GM18858 (cell line): ENCODE results near the gene OLFM1.

Experiments used
- ATAC-seq: cut with Tn5 transposase; IDR thresholded peaks from one replicate; pipeline ENCODE4 v1.9.1; 2021; ENCODE audit not compliant: unreplicated experiment

The OLFM1 gene

DNA sequence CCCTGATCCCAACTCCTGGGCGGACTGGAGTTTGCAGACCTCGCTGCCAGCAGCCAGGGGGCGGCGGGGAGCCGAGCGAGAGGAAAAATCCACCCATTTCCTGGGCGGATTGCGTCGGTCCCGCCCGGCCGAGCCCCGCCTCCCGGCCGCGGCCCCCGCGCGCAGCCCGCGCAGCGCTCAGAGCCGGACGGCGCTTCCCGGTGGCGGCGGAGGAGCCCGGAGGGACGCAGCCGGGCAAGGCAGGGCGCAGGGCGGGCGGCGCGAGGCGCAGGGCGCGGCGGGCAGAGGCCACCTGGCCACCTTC, at the start of gene OLFM1:
TSS of gene OLFM1 (plus strand) at position 180 of the 304 bp plus-strand sequence. CDS start 322 bp downstream, outside the sequence.
- no peak for ATAC-seq

DNA sequence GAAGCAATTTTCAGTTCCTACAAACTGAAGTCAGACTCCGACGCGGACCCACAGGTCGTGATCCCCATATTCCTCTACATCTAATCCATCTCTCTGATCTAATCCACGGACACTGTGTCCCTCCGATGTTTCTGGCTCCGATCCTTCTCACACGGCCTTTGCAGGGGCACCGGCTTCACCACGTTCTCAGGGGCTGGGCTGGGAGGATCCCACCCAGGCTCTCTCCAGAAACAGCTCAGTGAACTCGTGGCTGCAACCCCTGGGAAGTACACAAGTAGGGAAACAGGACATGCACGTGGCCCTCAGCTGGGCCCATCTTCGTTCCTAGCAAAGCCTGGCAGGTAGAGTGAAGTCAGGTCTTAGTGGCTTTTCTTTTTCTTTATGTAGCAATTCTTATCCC, 49.1 kb upstream of the OLFM1 start:
- no peak for ATAC-seq

- no peak for ATAC-seq
Observed at GRCh38 chr9:135038826-135039225, 48.6 kb upstream of the OLFM1 start.

- ATAC-seq: no peak
Observed at GRCh38 chr9:135039266-135039870, 48.1 kb upstream of the OLFM1 start.

- ATAC-seq: no peak
Observed at GRCh38 chr9:135039916-135040645, 47.4 kb upstream of the OLFM1 start.

GRCh38 chr9:135040892-135041291, 46.6 kb upstream of the OLFM1 start:
- no peak for ATAC-seq

DNA sequence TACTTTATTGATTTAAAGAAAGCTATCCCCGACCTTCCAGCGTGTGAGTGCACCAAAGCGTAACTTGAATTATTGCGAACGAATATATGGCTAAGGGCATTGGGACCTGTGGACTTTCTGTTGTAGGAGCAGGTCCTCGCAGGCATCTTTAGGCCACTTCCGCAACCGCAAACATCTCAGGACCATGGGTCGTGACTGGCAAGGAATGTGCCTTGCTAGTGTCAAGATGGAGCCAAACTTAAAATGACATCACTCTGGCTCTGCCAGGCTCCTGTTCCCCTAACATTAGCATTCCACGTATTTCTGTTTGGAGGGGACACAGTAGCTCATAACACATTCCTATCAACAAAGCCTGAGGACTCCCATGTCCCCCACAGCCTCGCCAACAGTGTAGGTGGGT, 44.1 kb upstream of the OLFM1 start:
- ATAC-seq: no peak

- ATAC-seq: no peak
Observed at GRCh38 chr9:135045264-135045927, 42.1 kb upstream of the OLFM1 start.

DNA sequence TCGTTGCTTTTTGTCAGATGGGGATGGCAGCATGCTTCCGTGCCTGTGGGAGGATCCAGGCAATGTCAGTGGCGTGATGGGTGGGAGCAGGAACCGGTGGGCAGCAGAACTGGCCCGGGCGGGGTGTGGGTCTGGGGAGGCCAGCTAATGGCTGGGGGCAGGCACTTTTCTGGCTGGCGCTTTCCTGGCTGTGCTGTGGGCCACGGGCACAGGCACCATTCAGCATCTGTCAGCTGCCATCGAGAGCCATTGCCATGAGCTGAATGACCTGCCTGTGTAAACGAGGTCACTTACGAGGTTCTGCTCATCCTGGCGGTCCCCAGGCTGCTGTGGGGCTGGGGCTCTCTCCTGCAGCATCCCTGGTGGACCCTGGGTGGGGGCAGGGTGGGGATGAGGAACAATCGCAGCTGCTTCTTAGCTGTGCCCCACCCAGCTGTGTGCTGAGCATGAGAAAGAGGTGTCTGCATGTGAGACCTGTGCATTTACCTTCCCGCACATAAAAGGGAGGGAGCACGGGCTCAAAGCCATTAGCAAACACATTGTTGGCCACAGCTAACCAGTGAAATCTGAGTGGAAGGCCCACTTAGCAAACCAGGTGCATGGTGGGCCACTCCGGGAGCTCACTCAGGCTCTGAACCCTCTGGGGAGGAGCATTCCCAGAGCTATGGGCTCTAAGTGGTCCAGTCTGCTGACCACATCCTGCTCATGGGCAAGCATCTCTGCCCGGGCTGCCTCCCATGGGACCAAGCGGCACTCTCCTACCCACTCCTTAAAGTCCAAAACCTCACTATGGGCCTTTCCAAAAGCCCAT, 41.3 kb upstream of the OLFM1 start:
- ATAC-seq: no peak

DNA sequence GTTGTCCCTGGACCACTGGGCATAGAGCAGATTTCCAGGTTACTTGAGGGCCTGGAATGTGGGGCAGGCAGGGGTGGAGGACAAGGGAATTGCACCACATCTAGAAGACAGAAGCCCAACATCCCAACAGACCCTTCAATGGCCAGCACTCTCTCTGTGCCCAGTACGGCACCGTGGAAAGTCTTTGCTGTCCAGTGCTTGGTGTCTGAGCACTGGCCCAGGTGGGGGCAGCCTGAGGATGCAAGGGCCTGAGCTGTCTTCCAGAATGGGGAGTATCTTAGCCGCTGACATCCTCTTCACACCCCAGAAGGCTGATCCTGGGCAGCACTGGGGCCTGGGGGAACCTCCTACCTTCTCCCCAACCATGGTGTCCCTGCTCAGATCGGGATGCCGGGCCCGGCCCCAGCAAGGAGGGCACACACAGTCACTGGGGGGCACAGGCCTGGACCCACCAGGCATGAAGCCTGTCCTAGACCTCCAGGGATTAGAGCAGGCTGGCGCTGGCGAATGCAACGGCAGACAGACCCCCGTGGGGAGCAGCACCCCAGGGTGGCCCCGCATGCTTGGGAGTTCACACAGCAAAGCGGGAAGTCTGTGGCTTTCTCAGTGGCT, 40.6 kb upstream of the OLFM1 start:
- ATAC-seq: no peak

- no peak for ATAC-seq
Observed at GRCh38 chr9:135047521-135047920, 39.9 kb upstream of the OLFM1 start.

DNA sequence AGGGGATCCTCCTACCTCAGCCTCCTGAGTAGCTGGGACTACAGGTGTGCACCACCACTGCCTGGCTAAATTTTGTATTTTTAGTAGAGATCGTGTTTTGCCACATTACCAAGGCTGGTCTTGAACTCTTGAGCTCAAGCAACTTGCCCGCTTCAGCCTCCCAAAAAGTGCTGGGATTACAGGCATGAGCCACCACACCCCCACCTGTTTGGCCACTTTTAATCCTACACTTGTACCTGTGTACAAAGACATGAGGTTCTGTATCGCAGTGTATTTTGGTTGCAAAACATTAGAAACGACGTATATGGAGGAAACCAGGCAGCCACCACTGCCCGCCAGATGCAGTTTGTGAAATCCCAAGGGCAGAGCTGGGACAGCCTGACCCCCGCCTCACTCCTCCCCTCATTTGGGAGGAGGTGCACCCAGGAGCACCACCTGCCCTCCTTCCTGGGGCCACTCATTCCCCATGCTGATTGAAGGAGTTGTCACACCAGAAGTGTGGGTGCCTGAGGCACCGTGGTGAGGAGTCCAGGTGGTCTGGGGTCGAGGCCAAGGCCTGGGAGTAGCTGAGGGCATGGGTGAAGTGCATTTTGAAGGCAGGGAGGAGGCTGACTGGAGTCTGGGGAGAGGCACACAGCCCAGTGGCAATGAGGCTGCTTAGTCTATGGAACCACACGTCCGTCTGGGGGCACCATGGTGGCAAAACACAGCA, 39.3 kb upstream of the OLFM1 start:
- ATAC-seq: no peak

DNA sequence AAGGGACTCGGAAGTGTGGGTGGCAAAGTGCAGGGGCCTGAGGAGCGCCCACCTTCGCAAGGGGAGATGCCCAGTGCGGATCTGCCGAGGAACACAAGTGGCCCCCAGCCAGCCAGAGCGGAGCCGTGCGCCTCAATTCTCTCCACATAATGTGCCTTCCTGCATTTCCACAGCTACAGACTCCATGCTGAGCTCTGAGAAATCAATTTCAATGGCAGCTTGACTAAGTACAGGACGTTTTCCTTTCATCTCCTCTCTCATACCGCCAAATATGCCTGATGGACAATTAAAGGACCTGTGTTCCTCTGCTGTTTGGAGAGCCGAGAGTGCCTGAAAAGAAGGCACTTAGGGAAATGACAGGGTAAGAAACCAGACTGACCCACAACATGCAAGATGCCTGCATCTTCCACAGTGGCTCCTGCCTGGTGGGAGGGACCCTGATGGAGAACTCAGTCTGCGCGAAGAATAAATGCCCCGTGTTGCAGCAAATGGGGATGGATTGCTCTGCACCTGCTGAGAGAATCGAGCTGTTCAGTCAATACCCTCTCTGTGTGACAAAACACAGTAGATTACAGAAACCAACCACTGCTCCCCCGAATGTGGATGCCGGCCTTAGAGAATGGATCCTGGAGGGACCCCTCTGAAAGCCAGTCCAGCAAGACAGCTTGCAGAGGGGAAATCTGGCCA, 38.6 kb upstream of the OLFM1 start:
- ATAC-seq: no peak

DNA sequence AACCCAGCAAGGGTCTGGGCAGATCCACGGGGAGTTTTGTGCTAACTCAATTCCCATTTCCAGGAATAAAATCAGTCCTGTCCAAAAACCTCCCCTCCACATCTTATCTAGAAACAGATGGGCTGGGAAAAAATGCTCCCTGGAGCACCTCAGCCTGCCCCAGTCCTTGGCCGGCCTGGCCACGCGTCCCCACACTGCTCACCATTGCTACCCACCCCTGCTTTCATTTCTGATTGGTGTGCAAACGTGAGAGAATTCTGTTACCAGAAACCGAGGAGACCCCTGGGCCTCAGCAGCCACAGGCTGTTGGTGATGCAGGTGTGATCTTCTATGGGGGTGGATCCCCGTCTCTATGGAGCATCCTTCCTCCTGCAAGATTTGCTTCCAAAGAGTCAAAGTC, 38.0 kb upstream of the OLFM1 start:
- ATAC-seq: no peak

DNA sequence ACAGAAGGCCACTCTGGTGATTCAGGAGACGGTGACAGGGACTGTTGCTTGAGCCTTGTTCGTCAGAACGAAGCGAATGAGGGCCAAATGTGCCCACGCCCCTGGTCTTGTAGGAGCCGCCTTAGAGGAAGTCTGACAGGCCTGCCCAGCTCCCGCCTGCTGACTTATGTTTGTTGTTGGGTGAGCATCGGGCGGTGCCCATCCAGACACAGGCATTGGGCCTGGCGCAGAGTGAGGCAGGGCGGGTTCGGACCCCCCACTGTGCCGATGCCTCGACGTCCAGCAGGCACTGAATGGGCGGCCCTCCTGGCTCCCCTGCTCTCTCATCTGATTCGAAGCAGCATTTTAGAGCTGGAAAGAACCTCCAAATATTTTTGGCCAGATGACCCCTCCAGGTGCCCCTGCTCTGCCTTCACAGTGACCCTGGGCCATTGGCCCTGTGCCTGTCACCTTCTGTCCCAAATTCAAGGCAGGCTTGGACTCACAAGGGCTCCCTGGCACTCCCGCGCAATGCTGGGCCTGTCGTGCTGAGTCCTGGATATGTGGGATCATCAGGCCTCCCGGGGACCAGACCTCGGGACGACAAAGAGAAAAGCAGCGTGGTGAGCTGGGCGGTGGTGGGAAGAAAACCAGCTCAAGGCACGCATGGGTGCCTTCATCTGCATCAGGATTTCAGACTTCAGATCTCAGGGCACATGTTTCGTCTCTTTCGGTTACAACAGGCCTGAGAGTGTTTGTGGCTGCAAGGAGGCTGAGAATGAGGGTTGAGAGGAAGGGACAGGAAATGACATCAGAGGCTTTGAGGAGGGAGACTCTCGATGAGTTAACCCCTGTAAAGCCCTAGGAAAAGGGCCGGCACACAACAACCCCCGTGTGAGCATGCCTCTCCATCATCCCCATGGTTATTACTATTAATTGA, 37.1 kb upstream of the OLFM1 start:
- no peak for ATAC-seq

DNA sequence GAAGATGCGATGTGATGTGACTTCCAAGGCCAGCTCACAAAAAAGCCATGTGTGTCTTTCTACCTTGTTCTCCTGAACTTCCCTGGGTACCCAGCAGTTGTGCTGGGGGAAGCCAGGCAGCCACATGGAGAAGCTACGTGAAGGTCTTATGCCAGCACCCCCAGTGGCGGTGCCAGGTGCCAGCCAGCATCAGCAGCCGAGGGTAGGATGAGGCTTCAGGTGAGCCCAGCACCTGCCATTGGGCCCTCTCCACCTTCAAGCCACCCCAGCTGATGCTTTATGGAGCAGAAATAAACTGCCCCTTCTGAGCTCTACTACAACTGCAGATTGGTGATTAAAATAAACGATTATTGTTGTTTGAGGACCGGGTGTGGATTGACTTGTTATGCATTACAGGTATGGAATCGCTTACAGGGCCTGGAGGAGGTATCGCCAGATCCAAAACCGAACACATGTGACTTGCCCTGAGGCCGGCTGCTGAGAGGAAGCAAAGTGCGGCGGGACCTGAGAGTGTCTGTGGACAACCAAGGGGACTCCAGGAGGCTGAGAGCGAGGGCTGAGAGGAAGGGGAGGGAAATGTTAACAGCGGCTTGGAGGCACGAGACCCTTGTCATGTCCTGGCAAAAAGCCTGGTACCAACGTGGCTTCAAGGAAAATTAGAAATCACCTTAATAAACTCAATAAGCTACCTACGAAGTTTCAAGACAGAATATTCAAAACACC, 36.0 kb upstream of the OLFM1 start:
- no peak for ATAC-seq

DNA sequence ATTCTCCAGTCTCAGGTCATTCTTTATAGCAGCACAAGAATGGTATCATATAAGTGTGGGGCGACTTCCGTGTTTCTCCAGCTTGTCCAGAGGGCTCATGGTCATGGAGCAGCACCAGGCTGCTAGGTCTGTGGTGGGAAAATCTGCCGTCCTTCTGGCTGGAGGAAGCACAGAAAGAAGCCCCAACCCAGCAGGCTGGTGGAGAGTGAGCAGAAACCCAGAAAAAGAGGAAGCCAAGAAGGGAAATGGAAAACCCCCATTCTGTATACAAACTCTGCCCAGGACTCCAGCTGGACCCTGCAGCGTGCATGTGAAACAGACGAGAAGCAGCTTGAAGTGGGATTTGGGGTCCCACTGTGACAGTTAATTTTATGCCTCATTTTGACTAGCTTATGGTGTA, 34.3 kb upstream of the OLFM1 start:
- ATAC-seq: no peak

- ATAC-seq: no peak
Observed at GRCh38 chr9:135055181-135055580, 32.3 kb upstream of the OLFM1 start.
